Hematopoietic multipotent progenitor cell treated with erythropoietin and hydrocortisone succinate and interleukin-3 and kit ligand, for 8 days (in vitro differentiated cells): ENCODE measurements around the gene LRP10.
"Not testable (repeated sequence)": the region's sequence is repeated elsewhere in the genome, so short reads cannot be mapped to it uniquely, and the experiment has no call there.

Experiments
- DNase-seq: peaks from one replicate; pipeline ENCODE4 v3.0.0-alpha.2; 2015

The LRP10 gene

DNA sequence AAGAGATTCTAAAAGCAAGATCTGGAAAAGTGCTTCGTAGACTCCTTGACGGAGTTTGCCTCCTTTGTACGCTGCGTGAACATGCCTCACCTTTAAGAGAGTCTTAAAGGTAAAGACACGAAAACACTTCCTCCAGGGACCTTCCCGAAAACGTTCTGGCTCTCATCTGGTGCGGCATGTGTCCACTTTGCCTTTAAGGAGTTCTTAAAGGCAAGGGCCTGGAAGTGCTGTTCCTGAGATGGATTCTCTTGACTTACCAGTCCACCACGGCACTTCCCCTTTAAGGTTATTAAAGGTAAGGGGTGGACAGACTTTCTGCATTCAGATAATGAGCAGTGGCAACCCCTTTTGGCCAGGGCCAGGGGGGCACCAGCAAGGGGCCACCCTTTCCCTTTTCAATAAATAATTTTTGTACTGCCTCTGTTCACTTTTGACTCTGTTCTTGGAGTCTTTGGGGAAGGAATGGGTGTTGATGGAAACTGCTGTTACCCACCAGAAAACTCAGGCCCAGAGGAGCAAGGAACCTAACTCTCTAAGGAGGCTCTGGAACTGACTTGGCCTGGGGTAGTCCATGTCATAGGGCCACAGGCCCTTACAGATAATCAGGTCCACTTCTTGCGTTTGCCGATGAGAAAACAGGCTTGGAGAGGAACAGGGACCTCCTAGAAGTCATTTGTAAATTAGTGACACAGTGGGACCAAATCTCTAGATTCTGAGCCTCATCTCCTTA is 15.9 kb downstream of the LRP10 start:
- DNase-seq: peak; percentile 89

DNA sequence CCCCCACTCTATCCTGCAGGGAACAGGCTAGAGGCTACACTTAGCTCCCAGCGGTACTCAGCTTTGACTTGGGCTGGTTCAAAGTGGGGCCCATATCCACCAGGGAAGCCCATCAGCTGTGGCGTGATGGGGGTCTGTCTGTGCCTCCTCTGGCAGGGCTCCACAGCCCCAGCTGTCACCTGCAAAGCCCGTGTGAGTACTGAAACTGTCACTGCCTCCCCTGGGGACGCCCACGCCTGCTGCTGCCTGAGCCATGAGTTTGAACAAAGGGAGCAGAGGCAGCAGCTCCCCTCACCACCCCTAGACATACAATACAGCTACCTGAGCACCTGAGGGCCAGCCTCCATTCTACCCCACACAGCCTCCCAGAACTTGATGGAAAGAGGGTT is 16.4 kb downstream of the LRP10 start:
- DNase-seq: no peak

DNA sequence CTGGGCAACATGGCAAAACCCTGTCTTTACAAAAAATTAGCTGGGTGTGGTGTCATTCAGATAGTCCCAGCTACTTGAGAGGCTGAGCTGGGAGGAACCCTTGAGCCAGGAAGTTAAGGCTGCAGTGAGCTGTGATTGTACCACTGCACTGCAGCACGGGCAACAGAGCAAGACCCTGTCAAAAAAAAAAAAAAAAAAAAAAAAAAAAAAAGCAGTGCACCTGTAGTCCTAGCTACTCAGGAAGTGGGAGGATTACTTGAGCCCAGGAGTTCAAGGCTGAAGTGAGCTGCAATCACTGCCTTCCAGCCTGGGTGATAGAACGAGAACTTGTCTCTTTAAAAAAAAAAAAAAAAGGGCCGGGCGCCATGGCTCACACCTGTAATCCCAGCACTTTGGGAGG is 17.1 kb downstream of the LRP10 start:
- peak; percentile 42 for DNase-seq

DNA sequence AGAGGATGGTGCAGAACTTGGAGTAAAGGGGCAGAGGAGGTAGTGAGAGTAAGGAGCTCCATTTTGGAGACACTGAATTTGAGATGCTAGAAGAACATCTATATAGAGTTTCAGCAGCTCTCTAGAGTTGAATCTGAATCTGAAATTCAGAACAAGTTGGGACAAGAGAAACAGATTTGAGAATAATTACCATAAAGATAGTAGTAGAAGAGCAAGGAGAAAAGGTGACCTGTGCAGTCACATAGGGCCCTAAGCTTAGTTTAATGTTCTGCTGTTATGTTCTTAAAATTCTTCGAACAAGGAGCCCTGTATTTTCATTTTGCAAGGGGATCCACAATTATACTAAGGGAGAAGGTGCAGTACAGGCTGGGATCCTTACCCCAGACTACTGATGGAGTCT is 18.9 kb downstream of the LRP10 start:
- no peak for DNase-seq

DNA sequence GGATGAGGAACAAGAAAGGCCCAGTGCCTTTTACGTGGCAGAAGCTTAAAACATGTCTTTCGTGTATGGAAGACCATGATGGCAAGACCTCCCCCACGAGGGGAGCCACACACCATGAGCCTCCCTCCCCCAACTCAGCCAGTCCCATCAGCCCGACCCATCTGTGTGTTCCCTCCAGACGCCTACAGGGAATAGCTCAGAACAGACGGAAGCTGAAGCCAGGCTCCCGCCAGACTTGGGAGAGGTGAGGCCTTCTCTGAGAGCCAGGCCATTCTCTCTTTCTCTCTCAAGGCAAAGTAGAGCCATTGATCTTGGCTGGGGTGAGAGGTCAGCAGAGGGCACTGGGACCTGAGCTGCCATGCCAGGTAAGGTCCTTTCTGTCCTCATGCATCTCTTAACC is 20.9 kb downstream of the LRP10 start:
- DNase-seq: no peak

DNA sequence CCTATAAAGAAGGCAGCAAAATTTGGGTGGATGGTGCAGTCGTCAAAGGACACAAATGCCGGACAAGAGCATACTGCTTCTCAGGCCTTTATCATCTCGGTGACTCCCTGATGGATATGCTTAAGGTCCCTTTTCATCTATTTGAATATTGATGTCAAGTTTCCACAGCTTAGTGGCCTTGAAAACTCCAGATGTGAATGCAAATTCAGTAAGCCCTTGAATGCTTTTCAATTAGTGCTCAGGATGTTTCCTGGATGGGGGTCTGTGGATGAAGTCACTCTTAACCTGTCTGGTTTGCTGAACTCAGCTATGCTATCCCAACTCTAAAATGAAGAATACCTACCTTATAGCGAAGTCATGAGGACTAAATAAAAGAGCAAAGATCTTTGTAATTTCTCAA is 22.2 kb downstream of the LRP10 start:
- DNase-seq: no peak

DNA sequence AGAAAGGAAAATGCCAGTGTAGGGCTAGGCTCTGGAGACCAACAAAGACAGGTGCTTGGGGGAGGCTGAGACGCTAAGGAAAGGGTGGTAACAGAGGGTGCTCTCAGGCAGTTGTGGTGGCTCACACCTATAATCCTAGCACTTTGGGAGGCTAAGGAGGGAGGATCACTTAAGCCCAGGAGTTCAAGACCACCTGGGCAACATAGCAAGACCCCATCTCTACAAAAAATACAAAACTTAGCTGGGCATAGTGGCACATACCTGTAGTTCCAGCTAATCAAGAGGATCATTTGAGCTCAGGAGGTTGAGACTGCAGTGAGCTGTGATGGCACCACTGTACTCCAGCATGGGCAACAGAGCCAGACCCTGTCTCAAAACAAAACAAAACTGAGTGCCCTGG is 23.9 kb downstream of the LRP10 start:
- no peak for DNase-seq

DNA sequence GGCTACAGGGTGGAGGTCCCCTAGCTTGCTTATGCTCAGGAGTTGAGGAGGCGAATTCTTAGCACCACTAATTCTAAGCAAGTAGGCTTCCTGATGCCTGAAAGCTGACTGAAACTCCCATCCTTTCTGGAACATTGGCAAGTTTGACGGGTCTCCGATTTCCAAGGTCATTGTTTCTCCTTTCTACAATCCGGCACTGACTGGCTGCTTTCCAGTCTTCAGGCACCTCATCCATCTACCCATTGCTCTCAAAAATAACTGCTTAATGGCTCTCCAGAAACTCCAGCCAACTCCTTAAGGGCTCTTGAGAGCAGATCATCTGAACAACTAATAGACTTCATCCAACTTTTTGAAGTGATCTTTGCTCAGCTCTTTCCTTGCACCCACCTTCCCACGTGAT is 24.8 kb downstream of the LRP10 start:
- no peak for DNase-seq

DNA sequence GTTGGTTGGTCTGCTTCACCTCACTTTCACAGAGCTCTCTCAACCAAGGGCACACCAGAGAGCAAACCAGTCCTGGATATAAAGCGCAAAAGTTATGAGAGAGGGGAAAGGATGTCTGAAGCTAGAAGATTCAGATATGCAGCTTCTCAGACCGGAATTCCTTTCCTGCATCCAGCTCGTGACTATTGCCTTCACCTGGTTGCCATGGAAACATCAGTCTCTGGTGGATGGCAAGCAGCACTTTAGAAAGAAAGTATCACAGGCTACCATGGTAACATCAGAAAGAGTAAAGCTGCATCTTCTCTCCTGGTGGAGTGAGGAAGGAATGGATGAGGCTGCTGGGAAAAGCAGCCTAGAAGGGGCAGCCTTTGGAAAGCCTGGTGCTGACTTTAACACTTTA is 25.2 kb downstream of the LRP10 start:
- DNase-seq: no peak

DNA sequence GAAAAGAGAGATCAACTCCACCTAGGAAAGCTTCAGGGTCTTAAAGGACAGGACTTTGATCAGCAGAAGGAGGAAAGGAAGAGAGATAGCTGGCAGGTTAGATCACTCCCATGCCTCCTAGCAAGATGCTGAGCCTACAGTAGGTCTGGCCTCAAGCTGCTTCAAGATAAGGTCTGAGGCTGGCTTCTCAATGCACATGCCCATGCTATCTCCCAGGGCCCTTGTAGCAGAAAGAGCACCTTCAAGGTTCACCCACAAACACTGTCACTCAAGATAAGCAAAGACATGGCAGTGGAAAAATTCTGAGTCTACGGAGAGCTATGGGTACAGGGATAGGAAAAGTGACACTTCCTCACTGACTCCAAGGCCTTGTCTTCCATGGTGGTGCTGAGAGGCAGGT is 25.8 kb downstream of the LRP10 start:
- DNase-seq: peak; percentile 98

DNA sequence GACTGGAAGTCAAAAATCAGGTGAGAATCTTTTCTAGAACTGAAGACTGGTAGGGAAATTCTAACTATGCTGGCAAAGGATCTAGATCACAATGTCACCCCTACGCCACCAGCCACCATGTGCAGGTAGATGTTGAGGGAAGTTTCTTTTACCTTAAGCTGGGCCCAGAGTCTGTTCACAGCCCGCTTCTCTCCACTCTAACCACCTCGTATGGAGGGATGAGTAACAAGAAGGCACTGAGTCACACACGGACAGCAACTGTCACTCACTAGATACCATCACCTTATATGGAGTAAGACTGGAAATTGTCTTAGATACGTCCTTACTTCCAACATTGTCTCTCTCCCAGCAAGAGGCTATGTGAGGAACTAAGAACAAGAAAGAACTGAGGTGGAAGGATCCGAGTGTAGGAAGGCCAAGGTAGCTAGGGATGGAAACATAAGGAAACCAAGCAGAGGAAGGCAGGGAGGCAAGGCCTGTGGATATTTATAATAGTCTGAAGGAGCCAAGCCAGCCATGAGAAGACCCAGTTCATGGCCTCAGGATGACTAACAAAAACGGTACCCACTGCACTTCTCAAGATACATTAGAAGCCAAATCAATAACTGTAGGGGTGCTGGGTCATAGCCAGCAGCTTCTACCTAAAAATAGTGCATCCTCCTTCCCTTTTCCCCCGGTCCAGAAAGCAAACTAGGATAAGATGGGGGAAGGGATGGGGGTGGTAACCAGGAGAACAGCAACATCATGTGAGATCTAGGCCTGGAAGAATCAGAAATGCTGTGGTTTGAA is 27.0 kb downstream of the LRP10 start:
- peak; percentile 55 for DNase-seq

DNA sequence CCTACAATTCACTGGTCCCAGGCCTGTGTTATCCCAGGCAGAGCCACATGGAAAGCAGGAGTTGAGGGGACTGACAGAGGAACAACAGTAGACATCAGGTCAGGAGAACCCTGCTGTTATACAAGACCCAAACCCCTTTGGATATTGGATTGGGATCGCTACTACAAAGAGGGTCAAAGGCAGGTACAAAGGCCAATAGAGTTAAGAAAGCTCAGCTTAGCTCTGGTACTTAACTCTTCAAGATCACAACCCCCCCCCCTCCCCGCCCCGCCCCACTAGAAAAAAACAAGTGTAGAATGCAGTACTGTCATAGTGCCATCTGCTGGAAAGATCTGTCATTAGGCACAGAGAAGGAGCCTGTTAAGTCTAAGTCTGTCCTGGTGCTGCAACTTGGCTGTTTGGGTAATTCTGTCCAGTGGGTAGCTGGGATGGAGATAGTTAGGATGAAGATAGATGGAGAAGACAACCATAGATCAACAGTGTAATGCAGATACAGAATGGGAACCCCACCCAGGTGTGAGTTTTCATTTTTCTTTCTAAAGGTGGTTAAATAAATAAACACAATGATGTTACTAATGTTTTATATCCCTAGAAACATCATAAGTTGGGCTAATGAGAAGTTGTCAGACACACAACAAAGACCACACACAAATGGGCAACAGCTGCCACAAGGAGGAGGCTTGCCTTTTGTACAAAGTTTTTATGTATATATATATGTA is 28.7 kb downstream of the LRP10 start:
- peak; percentile 87 for DNase-seq

DNA sequence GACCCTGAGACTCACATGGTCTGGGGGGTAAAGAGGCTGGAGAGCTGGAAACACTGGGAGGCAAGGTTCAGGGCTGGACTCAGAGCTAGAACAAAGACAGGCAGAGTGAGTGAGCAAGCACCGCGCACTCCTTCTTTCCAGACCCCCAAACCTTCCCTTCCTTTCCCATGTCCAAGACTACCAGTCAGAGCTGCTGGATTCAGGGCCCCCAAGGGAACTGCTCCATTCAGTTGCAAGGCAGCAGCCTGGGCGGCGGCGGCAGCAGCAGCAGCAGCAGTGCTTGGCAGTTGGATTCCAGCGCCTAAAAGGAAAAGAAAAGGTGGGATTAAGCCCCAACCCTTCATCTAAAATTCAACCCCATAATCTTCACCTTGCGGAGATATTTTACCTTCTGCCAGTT is 30.3 kb downstream of the LRP10 start:
- no peak for DNase-seq

DNA sequence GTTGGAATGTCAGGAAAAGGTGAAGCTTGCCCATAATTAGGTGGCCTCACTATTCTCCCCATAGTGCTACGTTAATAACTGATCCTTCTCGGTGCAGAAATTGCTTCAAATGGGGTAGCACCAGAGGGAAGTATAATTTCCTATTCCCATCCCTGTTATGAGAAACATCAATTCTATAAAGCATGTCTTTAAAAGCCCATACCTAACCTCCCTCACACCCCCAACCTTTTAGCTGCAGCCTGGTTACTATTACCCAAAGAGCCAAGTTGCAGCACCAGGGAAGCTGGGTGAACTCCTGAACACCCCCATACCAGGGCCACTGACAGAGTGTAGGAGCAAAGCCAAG is 32.2 kb downstream of the LRP10 start:
- no peak for DNase-seq

DNA sequence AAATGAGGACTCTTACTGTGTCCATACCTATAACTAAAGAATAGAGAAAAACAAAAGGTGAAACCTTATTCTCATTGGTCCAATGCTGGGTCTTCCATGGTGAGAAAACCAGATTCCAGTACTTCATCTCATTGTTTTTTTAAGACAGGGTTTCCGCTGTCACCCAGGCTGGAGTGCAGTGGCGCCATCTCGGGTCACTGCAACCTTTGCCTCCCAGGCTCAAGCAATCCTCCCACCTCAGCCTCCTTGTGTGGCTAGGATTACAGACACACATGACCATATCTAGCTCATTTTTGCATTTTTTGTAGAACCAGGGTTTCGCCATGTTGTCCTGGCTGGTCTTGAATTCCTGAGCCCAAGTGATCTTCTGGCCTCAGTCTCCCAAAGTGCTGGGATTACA is 34.1 kb downstream of the LRP10 start:
- no peak for DNase-seq

DNA sequence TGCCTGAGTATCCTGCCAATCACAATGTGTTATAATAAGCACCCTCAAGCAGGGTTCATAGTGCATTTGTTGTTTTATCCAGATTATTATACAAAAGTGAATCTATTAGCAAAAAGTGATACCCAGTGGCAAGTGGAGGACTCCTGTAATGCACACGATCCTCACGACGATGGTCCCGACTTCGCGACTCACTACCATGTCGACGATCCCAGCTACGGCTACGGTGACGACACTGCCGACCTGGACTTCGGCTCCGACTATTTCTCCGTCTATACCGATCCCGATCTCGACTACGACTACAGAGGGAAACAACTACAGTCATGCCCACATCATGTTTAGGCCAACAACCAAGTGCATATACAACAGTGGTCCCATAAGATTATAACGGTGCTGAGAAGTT is 34.5 kb downstream of the LRP10 start:
- DNase-seq: no peak

DNA sequence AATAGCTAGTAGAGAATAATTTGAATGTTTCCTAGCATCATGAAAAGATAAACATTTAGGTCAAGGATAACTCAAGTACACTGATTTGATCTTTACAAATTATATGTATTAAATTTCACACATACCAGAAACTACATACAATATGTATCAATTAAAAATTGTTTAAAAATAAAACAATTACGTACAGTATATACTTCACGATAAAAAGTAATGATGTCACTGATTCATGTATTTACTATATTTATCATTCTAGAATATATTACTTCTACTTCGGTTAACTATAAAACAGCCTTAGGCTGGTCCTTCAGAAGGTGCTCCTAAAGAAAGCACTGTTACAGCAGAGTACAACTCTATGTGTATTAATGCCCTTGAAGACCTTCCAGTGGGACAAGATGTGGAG is 35.9 kb downstream of the LRP10 start:
- DNase-seq: no peak

DNA sequence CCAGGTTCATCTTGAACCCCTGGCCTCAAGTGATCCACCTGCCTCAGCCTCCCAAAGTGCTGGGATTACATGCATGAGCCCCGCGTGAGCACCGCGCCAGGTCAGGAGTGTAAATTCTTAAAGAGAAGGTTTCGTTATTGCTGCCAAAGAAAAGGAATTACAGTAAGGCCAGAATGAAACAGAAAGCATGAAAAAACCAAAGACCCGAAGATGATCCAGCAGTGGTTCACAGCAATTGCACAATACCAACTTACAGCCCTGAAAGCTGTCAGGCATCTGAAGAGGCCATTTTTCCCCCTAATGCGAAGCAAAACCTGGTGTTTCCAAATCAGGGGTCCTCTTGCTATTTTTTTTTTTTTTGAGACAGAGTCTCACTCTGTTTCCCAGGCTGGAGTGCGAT is 37.1 kb downstream of the LRP10 start:
- DNase-seq: no peak

DNA sequence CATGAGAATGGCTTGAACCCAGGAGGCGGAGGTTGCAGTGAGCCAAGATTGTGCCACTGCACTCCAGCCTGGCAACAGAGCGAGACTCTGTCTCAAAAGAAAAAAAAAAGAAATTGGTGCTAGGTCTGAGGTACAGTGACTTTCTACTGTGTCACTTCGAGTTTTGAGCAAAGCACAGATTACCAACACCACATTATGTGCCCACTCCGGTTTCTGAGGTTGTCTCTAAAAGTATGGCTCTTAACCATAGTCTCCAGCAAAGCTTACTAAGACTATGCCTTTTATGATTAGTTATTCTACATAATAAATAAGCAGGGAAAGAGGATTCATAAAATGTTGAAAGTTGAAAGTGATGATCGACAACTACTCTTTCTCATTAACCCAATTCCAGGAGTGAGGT is 39.4 kb downstream of the LRP10 start:
- no peak for DNase-seq

DNA sequence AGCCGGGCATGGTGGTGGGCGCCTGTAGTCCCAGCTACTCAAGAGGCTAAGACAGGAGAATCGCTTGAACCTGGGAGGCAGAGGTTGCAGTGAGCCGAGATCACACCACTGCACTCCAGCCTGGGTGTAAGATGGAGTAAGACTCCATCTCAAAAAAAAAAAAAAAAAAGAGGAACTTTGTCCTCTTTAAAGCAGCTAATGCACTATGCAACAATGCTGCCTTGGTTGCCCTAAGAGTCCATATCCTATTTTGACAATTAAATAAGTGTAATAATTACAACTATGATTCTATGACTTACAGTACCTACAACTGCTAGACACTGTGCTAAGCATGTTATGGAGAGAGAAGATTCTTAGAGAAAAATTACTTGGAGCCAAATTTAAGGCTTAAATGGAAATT is 43.3 kb downstream of the LRP10 start:
- DNase-seq: not testable (repeated sequence)

DNA sequence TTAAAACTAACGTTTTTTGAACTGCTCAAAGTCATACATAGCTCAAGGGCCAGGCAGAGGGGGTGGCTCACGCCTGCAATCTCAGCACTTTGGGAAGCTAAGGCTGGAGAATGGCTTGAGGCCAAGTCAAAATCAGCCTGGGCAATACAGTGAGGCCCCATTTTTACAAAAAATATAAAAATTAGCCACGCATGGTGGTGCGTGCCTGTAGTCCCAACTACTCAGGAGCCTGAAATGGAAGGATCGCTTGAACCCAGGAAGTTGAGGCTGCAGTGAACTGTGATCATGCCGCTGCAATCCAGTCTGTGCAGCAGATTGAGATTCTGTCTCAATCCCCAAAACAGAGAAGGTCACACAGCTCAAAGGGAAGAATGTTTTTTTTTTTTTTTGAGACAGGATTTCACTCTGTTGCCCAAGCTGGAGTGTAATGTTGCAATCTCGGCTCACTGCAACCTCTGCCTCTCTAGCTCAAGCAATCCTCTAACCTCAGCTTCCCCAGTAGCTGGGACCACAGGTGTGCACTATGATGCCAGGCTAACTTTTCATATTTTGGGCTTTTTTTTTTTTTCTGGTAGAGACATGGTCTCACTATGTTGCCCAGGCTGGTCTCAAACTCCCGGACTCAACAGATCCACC is 44.5 kb downstream of the LRP10 start:
- DNase-seq: no peak

DNA sequence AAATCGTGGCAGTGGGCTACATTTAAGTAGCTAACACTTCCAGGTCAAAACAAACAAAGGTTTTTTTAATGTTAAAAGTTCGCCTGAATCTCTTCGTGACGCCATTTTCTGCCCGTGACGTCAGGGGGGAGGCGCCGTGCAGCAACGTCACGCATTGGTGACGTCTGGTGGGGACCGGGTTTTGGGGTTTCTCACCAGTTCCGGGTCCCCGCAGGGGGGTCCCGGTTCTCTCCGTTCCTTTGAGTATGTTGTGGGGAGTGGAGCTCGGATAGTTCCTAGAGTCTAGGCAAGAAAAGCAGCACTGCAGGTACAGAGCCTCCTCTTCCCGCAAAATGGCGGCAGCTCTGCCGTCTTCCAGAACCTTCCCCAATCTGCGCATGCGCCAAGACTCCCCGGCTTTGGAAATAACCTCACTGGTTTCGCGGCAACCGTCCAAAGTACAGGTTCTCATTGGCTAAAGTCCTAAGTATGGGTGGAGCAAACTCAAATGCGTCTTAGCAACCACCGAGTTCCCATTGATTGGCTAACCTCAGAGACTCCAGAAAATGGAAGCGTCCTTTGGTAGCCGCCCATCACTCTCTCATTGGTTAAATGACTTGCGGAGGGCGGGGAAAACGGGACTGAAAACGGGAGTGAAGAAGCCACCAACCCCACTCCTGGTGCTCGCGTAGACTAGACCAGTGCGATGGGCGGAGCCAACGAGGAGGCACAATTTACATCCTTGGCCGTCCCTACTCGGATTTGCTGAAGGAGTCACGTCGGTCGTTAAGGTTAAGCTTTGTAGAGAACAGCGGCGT is 47.5 kb downstream of the LRP10 start, which contains the start of gene RBM23:
Gene RBM23, minus strand, starts transcription at position 346 of the 797 bp plus-strand sequence.
- DNase-seq: peak; percentile 100

DNA sequence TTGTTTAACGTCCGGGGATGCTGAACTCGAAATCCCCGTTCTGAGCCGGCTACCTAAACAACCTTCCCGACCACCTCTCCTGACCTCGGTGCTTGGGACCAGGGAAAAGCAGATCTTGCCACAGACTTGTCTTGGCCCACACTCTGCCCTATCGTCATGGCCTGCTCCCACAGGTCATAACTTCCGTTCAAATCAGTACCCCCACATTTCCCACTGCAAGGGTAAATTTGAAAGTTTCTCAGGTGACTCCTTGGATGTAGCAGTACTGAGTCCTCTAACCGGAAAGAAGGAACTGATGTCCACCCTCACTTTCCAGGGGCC is 48.0 kb downstream of the LRP10 start:
- DNase-seq: no peak
